Brain microvascular endothelial cell (primary cell): ENCODE results near the gene ORM2.
A peak's percentile ranks its signal among the peaks of the same experiment; 100 is the strongest.

ENCODE experiments used
- DNase-seq: peaks from one replicate; pipeline ENCODE4 v3.0.0-alpha.2; 2020
- H3K27ac ChIP-seq: fragments of 250-450 bp; sonication (Bioruptor Pico); 2 replicates; pipeline ENCODE4 v1.5.1; 2020; ENCODE audit warnings: mild to moderate bottlenecking, moderate library complexity
- H3K27me3 ChIP-seq: fragments of 250-450 bp; sonication (Bioruptor Pico); replicated peaks from 2 replicates; pipeline ENCODE4 v1.5.1; 2020; ENCODE audit warnings: mild to moderate bottlenecking
- H3K36me3 ChIP-seq: fragments of 250-450 bp; sonication (Bioruptor Pico); replicated peaks from 2 replicates; pipeline ENCODE4 v1.5.1; 2020; ENCODE audit warnings: mild to moderate bottlenecking
- H3K4me3 ChIP-seq: 2 replicates; pipeline ENCODE4 v1.5.1; 2011; ENCODE audit warnings: low read depth, mild to moderate bottlenecking, control low read depth, low read length, moderate library complexity
- in situ Hi-C: cut with HindIII; loops from 2 replicates; pipeline ENCODE4 v1.10.0; 2017; ENCODE audit warnings: low sequenced_read_pairs, low pct_ligation_motif_present
- TF ChIP-seq, protein P1 (sequence below): IDR thresholded peaks from 2 replicates; pipeline ENCODE4 v1.5.1; 2011; ENCODE audit warnings: low read depth, mild to moderate bottlenecking, moderate library complexity, low read length, control low read depth, inconsistent platforms; ENCODE audit errors: missing control alignments

Gene ORM2

DNA sequence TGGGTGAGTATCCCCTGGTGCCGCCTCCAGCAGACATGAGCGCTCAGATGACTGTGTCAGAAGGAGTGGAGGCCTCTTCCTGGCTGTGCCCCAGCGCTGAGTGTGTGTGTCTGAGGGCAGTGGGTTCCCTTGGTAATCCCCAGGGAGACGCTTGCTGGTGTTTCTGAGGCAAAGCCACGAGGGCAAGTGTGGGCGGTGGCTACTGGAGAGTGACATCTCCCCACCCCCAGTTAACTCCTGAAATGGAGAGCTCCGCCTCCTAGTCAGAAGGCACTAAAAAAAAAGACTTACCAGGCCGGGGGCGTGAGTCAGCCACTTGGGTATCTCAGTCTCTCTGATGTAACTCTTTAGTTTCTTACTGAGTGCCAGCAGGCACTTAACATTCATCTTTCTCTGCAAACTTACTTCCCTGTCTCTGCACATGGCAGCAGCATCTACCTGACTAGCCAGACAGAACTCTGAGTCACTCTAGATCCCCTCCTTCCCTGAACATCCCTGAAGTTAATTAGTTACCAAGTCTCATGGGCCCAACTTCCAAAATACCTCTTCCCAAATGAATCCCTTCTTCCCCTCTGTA lies 19.3 kb downstream of the ORM2 start:
- H3K36me3 ChIP-seq, result peaks cover 33% of the 10 kb centered on the region
- TF ChIP-seq, protein P1, sequence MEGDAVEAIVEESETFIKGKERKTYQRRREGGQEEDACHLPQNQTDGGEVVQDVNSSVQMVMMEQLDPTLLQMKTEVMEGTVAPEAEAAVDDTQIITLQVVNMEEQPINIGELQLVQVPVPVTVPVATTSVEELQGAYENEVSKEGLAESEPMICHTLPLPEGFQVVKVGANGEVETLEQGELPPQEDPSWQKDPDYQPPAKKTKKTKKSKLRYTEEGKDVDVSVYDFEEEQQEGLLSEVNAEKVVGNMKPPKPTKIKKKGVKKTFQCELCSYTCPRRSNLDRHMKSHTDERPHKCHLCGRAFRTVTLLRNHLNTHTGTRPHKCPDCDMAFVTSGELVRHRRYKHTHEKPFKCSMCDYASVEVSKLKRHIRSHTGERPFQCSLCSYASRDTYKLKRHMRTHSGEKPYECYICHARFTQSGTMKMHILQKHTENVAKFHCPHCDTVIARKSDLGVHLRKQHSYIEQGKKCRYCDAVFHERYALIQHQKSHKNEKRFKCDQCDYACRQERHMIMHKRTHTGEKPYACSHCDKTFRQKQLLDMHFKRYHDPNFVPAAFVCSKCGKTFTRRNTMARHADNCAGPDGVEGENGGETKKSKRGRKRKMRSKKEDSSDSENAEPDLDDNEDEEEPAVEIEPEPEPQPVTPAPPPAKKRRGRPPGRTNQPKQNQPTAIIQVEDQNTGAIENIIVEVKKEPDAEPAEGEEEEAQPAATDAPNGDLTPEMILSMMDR, result no peak
- no peak overlapping the region for H3K4me3 ChIP-seq
- DNase-seq, result peak; percentile 98
- peak overlapping the region; percentile 60 for H3K27ac ChIP-seq
- no peaks in the 10 kb centered on the region for H3K27me3 ChIP-seq
- in situ Hi-C loops, result no loop called here

- in situ Hi-C loops, result no loop called here
- peak overlapping the region; percentile 45 for H3K27ac ChIP-seq
- H3K4me3 ChIP-seq, result no peak overlapping the region
- TF ChIP-seq, protein P1, result no peak
- peaks cover 32% of the 10 kb centered on the region for H3K36me3 ChIP-seq
- DNase-seq, result no peak
- H3K27me3 ChIP-seq, result no peaks in the 10 kb centered on the region
Observed at GRCh38 chr9:114349713-114350480, 20.2 kb downstream of the ORM2 start.

DNA sequence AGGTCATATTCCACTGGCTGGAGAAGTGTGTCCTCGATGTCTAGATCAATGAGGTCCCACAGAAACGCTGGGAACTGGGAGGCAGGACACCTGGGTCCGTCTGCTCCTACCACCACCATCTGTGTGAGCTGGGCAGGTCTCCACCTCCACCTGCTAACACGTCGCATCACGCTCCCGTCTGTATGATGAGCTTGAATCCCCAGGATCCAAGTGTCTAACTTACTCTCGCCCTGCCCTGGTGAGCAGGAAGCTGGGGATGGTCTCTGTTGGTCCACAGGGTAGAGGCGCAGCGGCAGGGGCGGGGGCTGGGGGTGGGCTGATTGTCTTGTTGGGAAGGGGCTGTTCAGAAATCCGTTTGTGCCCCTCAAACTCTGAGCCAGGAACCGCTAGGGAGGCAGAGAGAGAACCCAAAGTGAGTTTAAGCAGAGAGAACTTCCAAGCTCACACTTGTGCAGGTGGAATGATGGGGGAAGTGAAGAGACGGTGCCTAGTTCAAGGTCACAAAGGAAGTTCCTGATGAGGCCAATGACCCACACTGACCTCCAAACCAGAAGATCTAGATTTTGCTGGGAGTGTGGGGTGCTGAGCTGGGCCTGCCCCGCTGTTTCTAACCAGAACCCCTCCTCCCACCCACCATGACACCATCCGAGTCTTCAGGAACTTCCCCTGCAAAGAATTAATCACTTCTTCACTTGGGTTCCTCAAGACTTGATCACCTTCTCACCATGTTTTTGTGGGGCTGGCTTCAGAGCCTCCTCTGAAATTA lies 21.1 kb downstream of the ORM2 start:
- H3K36me3 ChIP-seq, result peaks cover 25% of the 10 kb centered on the region
- no peak overlapping the region for H3K4me3 ChIP-seq
- H3K27me3 ChIP-seq, result no peaks in the 10 kb centered on the region
- TF ChIP-seq, protein P1, result no peak
- in situ Hi-C loops, result no loop called here
- no peak for DNase-seq
- H3K27ac ChIP-seq, result no peak overlapping the region

DNA sequence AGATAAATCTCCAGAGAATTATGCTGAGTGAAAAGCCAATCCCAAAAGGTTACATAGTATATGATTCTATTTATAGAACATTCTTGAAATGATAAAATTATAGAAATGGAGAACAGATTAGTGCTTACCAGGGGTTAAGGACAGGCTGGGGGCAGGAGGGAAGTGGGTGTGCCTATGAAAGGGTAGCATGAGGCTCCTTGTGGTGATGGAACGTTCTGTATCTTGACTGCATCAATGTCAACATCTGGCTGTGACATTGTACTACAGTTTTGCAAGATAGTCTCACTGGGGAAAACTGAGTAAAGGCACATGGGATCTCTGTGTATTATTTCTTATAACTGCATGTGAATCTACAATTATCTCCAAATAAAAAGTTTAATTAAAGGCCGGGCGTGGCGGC lies 22.3 kb downstream of the ORM2 start:
- in situ Hi-C loops, result no loop called here
- TF ChIP-seq, protein P1, result no peak
- no peak for DNase-seq

DNA sequence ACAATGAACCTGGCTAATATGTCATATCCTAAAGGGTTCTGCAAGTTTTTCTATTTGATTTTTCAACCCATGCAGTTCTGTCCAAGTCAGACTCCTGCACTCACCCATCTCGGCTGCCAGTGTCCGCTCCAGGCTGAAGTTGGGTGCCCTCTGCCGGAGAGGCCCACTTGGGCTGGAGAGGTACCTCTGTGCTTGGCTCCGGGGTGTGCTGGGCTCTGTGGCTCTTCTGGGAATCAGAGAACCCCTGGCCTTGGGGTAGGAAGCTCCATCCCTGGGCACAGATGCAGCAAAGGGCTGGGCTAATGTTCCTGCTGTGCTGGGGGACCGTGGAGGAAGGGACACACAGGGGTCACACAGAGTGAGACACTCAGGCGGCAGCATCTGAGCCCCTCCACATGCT lies 26.2 kb downstream of the ORM2 start:
- DNase-seq, result no peak
- in situ Hi-C loops, result no loop called here
- no peak overlapping the region for H3K27ac ChIP-seq
- H3K36me3 ChIP-seq, result peaks cover 42% of the 10 kb centered on the region
- no peak overlapping the region for H3K4me3 ChIP-seq
- no peaks in the 10 kb centered on the region for H3K27me3 ChIP-seq
- TF ChIP-seq, protein P1, result no peak

More for the DNA sequence above, 22.3 kb downstream of the ORM2 start:
- no peak overlapping the region for H3K4me3 ChIP-seq
- no peak overlapping the region for H3K27ac ChIP-seq
- no peaks in the 10 kb centered on the region for H3K27me3 ChIP-seq
- peaks cover 20% of the 10 kb centered on the region for H3K36me3 ChIP-seq
